ENCODE data around the gene RPL26. TPM values are rescaled to one million over a fixed set of nuclear protein-coding genes. Genes with fewer than 3 reads are reported as not detected.
A peak's percentile ranks its signal among the peaks of the same experiment; 100 is the strongest.

The RPL26 gene
- total RNA-seq, 4 donors from 2014 or later, result 2,728 to 5,465 (median 3,162) TPM

- intact Hi-C loops (cut with DNase I), result no loop called here
- WGBS, 2 donors, result 62 to 67% methylated on average over 3 of the region's 3 CpGs
- Histone ChIP-seq H3K4me3 (replicated peaks in 1 of 3) (no peak overlapping the region), H3K27ac (no peak overlapping the region), H3K36me3 (no peaks in the 10 kb centered on the region), H3K27me3 (no peaks in the 10 kb centered on the region), H3K4me1 (peaks cover 0 to 18% of the 10 kb centered on the region in 2 donors), H3K9me3 (no peaks in the 10 kb centered on the region)
- no peak for TF ChIP-seq CTCF (IDR thresholded peaks at IDR 0.05)
- TF ChIP-seq POLR2A (IDR thresholded peaks at IDR 0.05), result no peak
- no peak for DNase-seq
Observed at GRCh38 chr17:8360751-8361150, 22.2 kb downstream of the RPL26 start.

GRCh38 chr17:8360260-8360659 is 22.7 kb downstream of the RPL26 start:
- DNase-seq, result no peak
- H3K36me3 ChIP-seq, result no peaks in the 10 kb centered on the region
- no peak for TF ChIP-seq POLR2A (IDR thresholded peaks at IDR 0.05)
- TF ChIP-seq CTCF (IDR thresholded peaks at IDR 0.05), result no peak
- no peaks in the 10 kb centered on the region for H3K27me3 ChIP-seq
- 52 to 54% methylated on average over 3 of the region's 3 CpGs for WGBS, 2 donors
- intact Hi-C loops (cut with DNase I), result no loop called here
- H3K27ac ChIP-seq, result no peak overlapping the region
- H3K4me1 ChIP-seq, result peaks cover 0 to 15% of the 10 kb centered on the region in 2 donors
- no peaks in the 10 kb centered on the region for H3K9me3 ChIP-seq
- no peak overlapping the region for H3K4me3 ChIP-seq (replicated peaks in 1 of 3)

GRCh38 chr17:8359769-8360168 is 23.2 kb downstream of the RPL26 start:
- no peak for DNase-seq
- peaks cover 0 to 14% of the 10 kb centered on the region in 2 donors for H3K4me1 ChIP-seq
- 75 to 78% methylated on average over 5 of the region's 5 CpGs for WGBS, 2 donors
- no peak overlapping the region for H3K4me3 ChIP-seq (replicated peaks in 1 of 3)
- TF ChIP-seq POLR2A (IDR thresholded peaks at IDR 0.05) (no peak), CTCF (IDR thresholded peaks at IDR 0.05) (no peak)
- no peaks in the 10 kb centered on the region for H3K36me3 ChIP-seq
- intact Hi-C loops (cut with DNase I), result no loop called here
- no peaks in the 10 kb centered on the region for H3K27me3 ChIP-seq
- peak overlapping the region in 2 of 3 donors; percentile 5 to 16 for H3K27ac ChIP-seq
- no peaks in the 10 kb centered on the region for H3K9me3 ChIP-seq

GRCh38 chr17:8357910-8358309 is 25.1 kb downstream of the RPL26 start:
- Histone ChIP-seq H3K4me3 (replicated peaks in 1 of 3) (no peak overlapping the region), H3K9me3 (no peaks in the 10 kb centered on the region), H3K36me3 (no peaks in the 10 kb centered on the region), H3K27ac (no peak overlapping the region), H3K4me1 (peaks cover 0 to 14% of the 10 kb centered on the region in 2 donors), H3K27me3 (no peaks in the 10 kb centered on the region)
- TF ChIP-seq CTCF (IDR thresholded peaks at IDR 0.05) (no peak), POLR2A (IDR thresholded peaks at IDR 0.05) (no peak)
- intact Hi-C loops (cut with DNase I), result no loop called here
- WGBS, 2 donors, result 89 to 94% methylated on average over 3 of the region's 3 CpGs
- no peak for DNase-seq

- WGBS, 2 donors, result 69 to 75% methylated on average over 8 of the region's 8 CpGs
- no peaks in the 10 kb centered on the region for H3K36me3 ChIP-seq
- H3K27me3 ChIP-seq, result no peaks in the 10 kb centered on the region
- TF ChIP-seq POLR2A (IDR thresholded peaks at IDR 0.05) (no peak), CTCF (IDR thresholded peaks at IDR 0.05) (no peak)
- H3K9me3 ChIP-seq, result no peaks in the 10 kb centered on the region
- no peak overlapping the region for H3K27ac ChIP-seq
- no peaks in the 10 kb centered on the region for H3K4me1 ChIP-seq
- no peak for DNase-seq
- intact Hi-C loops (cut with DNase I), result no loop called here
- no peak overlapping the region for H3K4me3 ChIP-seq (replicated peaks in 1 of 3)
Observed at GRCh38 chr17:8354236-8354635, 28.8 kb downstream of the RPL26 start.

All from thyroid gland (tissue), 4 donors.